ENCODE data around the gene USP36. TPM values are rescaled to one million over a fixed set of nuclear protein-coding genes. Genes with fewer than 3 reads are reported as not detected.

Gene USP36
- total and polyA plus RNA-seq, 2 donors: 10.1 to 32.5 TPM

GRCh38 chr17:78769196-78769773 is 71.3 kb downstream of the USP36 start:
- H3K4me1 ChIP-seq (ENCODE audit: control insufficient read depth in 2 of 2, insufficient read depth in 2 of 2, low read length in 2 of 2): peaks cover 32 to 54% of the 10 kb centered on the region in 2 donors
- no peak overlapping the region for H3K27ac ChIP-seq (ENCODE audit: low read depth in 1 of 2, low read length in 1 of 2)
- 96% methylated on average over 7 of the region's 7 CpGs for WGBS

GRCh38 chr17:78767806-78768205 is 72.8 kb downstream of the USP36 start:
- 60% methylated on average over 4 of the region's 4 CpGs for WGBS
- Histone ChIP-seq H3K4me3 (ENCODE audit: low read length in 2 of 2) (no peak overlapping the region), H3K27ac (ENCODE audit: low read depth in 1 of 2, low read length in 1 of 2) (peak overlapping the region; percentile 0 to 18), H3K9me3 (ENCODE audit: control insufficient read depth in 2 of 2, insufficient read depth in 1 of 2, low read length in 1 of 2) (peaks cover 0 to 2% of the 10 kb centered on the region in 2 donors), H3K36me3 (ENCODE audit: control insufficient read depth in 2 of 2, insufficient read depth in 2 of 2, low read length in 1 of 2) (no peaks in the 10 kb centered on the region), H3K4me1 (ENCODE audit: control insufficient read depth in 2 of 2, insufficient read depth in 2 of 2, low read length in 2 of 2) (peaks cover 29 to 50% of the 10 kb centered on the region in 2 donors), H3K27me3 (ENCODE audit: control insufficient read depth in 2 of 2, insufficient read depth in 1 of 2, low read length in 1 of 2) (no peaks in the 10 kb centered on the region)
- no peak for DNase-seq (ENCODE audit: low read depth in 6 of 9, low spot score in 9 of 9)

More at GRCh38 chr17:78769196-78769773, 71.3 kb downstream of the USP36 start:
- H3K4me3 ChIP-seq (ENCODE audit: low read length in 2 of 2): no peak overlapping the region
- no peaks in the 10 kb centered on the region for H3K36me3 ChIP-seq (ENCODE audit: control insufficient read depth in 2 of 2, insufficient read depth in 2 of 2, low read length in 1 of 2)
- peaks cover 0 to 3% of the 10 kb centered on the region in 2 donors for H3K9me3 ChIP-seq (ENCODE audit: control insufficient read depth in 2 of 2, insufficient read depth in 1 of 2, low read length in 1 of 2)
- H3K27me3 ChIP-seq (ENCODE audit: control insufficient read depth in 2 of 2, insufficient read depth in 1 of 2, low read length in 1 of 2): no peaks in the 10 kb centered on the region
- no peak for DNase-seq (ENCODE audit: low read depth in 6 of 9, low spot score in 9 of 9)

- 96% methylated on average over 5 of the region's 5 CpGs for whole genome bisulfite sequencing
- no peak for DNase-seq (ENCODE audit: low read depth in 6 of 9, low spot score in 9 of 9)
- no peaks in the 10 kb centered on the region for H3K9me3 ChIP-seq (ENCODE audit: control insufficient read depth in 2 of 2, insufficient read depth in 1 of 2, low read length in 1 of 2)
- H3K27me3 ChIP-seq (ENCODE audit: control insufficient read depth in 2 of 2, insufficient read depth in 1 of 2, low read length in 1 of 2): no peaks in the 10 kb centered on the region
- no peaks in the 10 kb centered on the region for H3K36me3 ChIP-seq (ENCODE audit: control insufficient read depth in 2 of 2, insufficient read depth in 2 of 2, low read length in 1 of 2)
- peak overlapping the region in 1 of 2 donors; percentile 31 for H3K27ac ChIP-seq (ENCODE audit: low read depth in 1 of 2, low read length in 1 of 2)
- H3K4me1 ChIP-seq (ENCODE audit: control insufficient read depth in 2 of 2, insufficient read depth in 2 of 2, low read length in 2 of 2): peaks cover 29 to 42% of the 10 kb centered on the region in 2 donors
- no peak overlapping the region for H3K4me3 ChIP-seq (ENCODE audit: low read length in 2 of 2)
Observed at GRCh38 chr17:78766743-78767294, 73.8 kb downstream of the USP36 start.

- Histone ChIP-seq H3K27me3 (ENCODE audit: control insufficient read depth in 2 of 2, insufficient read depth in 1 of 2, low read length in 1 of 2) (no peaks in the 10 kb centered on the region), H3K27ac (ENCODE audit: low read depth in 1 of 2, low read length in 1 of 2) (no peak overlapping the region), H3K4me3 (ENCODE audit: low read length in 2 of 2) (no peak overlapping the region), H3K36me3 (ENCODE audit: control insufficient read depth in 2 of 2, insufficient read depth in 2 of 2, low read length in 1 of 2) (no peaks in the 10 kb centered on the region), H3K4me1 (ENCODE audit: control insufficient read depth in 2 of 2, insufficient read depth in 2 of 2, low read length in 2 of 2) (peaks cover 29 to 39% of the 10 kb centered on the region in 2 donors), H3K9me3 (ENCODE audit: control insufficient read depth in 2 of 2, insufficient read depth in 1 of 2, low read length in 1 of 2) (no peaks in the 10 kb centered on the region)
- DNase-seq (ENCODE audit: low read depth in 6 of 9, low spot score in 9 of 9): no peak
- WGBS: 87% methylated on average over 2 of the region's 2 CpGs
Observed at GRCh38 chr17:78766225-78766624, 74.4 kb downstream of the USP36 start.

GRCh38 chr17:78765821-78766220 is 74.8 kb downstream of the USP36 start:
- H3K36me3 ChIP-seq (ENCODE audit: control insufficient read depth in 2 of 2, insufficient read depth in 2 of 2, low read length in 1 of 2): no peaks in the 10 kb centered on the region
- peaks cover 33 to 39% of the 10 kb centered on the region in 2 donors for H3K4me1 ChIP-seq (ENCODE audit: control insufficient read depth in 2 of 2, insufficient read depth in 2 of 2, low read length in 2 of 2)
- 93% methylated on average over 3 of the region's 3 CpGs for WGBS
- H3K9me3 ChIP-seq (ENCODE audit: control insufficient read depth in 2 of 2, insufficient read depth in 1 of 2, low read length in 1 of 2): no peaks in the 10 kb centered on the region
- H3K27ac ChIP-seq (ENCODE audit: low read depth in 1 of 2, low read length in 1 of 2): no peak overlapping the region
- H3K27me3 ChIP-seq (ENCODE audit: control insufficient read depth in 2 of 2, insufficient read depth in 1 of 2, low read length in 1 of 2): no peaks in the 10 kb centered on the region
- DNase-seq (ENCODE audit: low read depth in 6 of 9, low spot score in 9 of 9): no peak
- H3K4me3 ChIP-seq (ENCODE audit: low read length in 2 of 2): no peak overlapping the region

- Histone ChIP-seq H3K4me3 (ENCODE audit: low read length in 2 of 2) (no peak overlapping the region), H3K4me1 (ENCODE audit: control insufficient read depth in 2 of 2, insufficient read depth in 2 of 2, low read length in 2 of 2) (peaks cover 37 to 43% of the 10 kb centered on the region in 2 donors), H3K27me3 (ENCODE audit: control insufficient read depth in 2 of 2, insufficient read depth in 1 of 2, low read length in 1 of 2) (no peaks in the 10 kb centered on the region), H3K9me3 (ENCODE audit: control insufficient read depth in 2 of 2, insufficient read depth in 1 of 2, low read length in 1 of 2) (no peaks in the 10 kb centered on the region), H3K27ac (ENCODE audit: low read depth in 1 of 2, low read length in 1 of 2) (no peak overlapping the region), H3K36me3 (ENCODE audit: control insufficient read depth in 2 of 2, insufficient read depth in 2 of 2, low read length in 1 of 2) (no peaks in the 10 kb centered on the region)
- DNase-seq (ENCODE audit: low read depth in 6 of 9, low spot score in 9 of 9): no peak
- 93% methylated on average over 8 of the region's 8 CpGs for WGBS
Observed at GRCh38 chr17:78764871-78765270, 75.7 kb downstream of the USP36 start.

- Histone ChIP-seq H3K4me1 (ENCODE audit: control insufficient read depth in 2 of 2, insufficient read depth in 2 of 2, low read length in 2 of 2) (peaks cover 40 to 48% of the 10 kb centered on the region in 2 donors), H3K36me3 (ENCODE audit: control insufficient read depth in 2 of 2, insufficient read depth in 2 of 2, low read length in 1 of 2) (no peaks in the 10 kb centered on the region)
- 97% methylated on average over 3 of the region's 3 CpGs for WGBS
Observed at GRCh38 chr17:78763561-78763960, 77.1 kb downstream of the USP36 start.

GRCh38 chr17:78761789-78762406 is 78.7 kb downstream of the USP36 start:
- no peak overlapping the region for H3K27ac ChIP-seq (ENCODE audit: low read depth in 1 of 2, low read length in 1 of 2)
- H3K27me3 ChIP-seq (ENCODE audit: control insufficient read depth in 2 of 2, insufficient read depth in 1 of 2, low read length in 1 of 2): no peaks in the 10 kb centered on the region
- no peaks in the 10 kb centered on the region for H3K9me3 ChIP-seq (ENCODE audit: control insufficient read depth in 2 of 2, insufficient read depth in 1 of 2, low read length in 1 of 2)
- peaks cover 34 to 48% of the 10 kb centered on the region in 2 donors for H3K4me1 ChIP-seq (ENCODE audit: control insufficient read depth in 2 of 2, insufficient read depth in 2 of 2, low read length in 2 of 2)
- H3K36me3 ChIP-seq (ENCODE audit: control insufficient read depth in 2 of 2, insufficient read depth in 2 of 2, low read length in 1 of 2): no peaks in the 10 kb centered on the region
- WGBS: 76% methylated on average over 5 of the region's 5 CpGs
- DNase-seq (ENCODE audit: low read depth in 6 of 9, low spot score in 9 of 9): no peak
- H3K4me3 ChIP-seq (ENCODE audit: low read length in 2 of 2): no peak overlapping the region

More at GRCh38 chr17:78763561-78763960, 77.1 kb downstream of the USP36 start:
- Histone ChIP-seq H3K9me3 (ENCODE audit: control insufficient read depth in 2 of 2, insufficient read depth in 1 of 2, low read length in 1 of 2) (no peaks in the 10 kb centered on the region), H3K27ac (ENCODE audit: low read depth in 1 of 2, low read length in 1 of 2) (no peak overlapping the region), H3K4me3 (ENCODE audit: low read length in 2 of 2) (no peak overlapping the region), H3K27me3 (ENCODE audit: control insufficient read depth in 2 of 2, insufficient read depth in 1 of 2, low read length in 1 of 2) (no peaks in the 10 kb centered on the region)
- no peak for DNase-seq (ENCODE audit: low read depth in 6 of 9, low spot score in 9 of 9)

- Histone ChIP-seq H3K36me3 (ENCODE audit: control insufficient read depth in 2 of 2, insufficient read depth in 2 of 2, low read length in 1 of 2) (no peaks in the 10 kb centered on the region), H3K27me3 (ENCODE audit: control insufficient read depth in 2 of 2, insufficient read depth in 1 of 2, low read length in 1 of 2) (no peaks in the 10 kb centered on the region), H3K9me3 (ENCODE audit: control insufficient read depth in 2 of 2, insufficient read depth in 1 of 2, low read length in 1 of 2) (no peaks in the 10 kb centered on the region), H3K27ac (ENCODE audit: low read depth in 1 of 2, low read length in 1 of 2) (peak overlapping the region; percentile 77 to 89), H3K4me1 (ENCODE audit: control insufficient read depth in 2 of 2, insufficient read depth in 2 of 2, low read length in 2 of 2) (peaks cover 24 to 36% of the 10 kb centered on the region in 2 donors), H3K4me3 (ENCODE audit: low read length in 2 of 2) (no peak overlapping the region)
- DNase-seq (ENCODE audit: low read depth in 6 of 9, low spot score in 9 of 9): no peak
- WGBS: 37% methylated on average over 5 of the region's 5 CpGs
Observed at GRCh38 chr17:78759969-78760352, 80.7 kb downstream of the USP36 start.
